Stimulated activated CD4-positive, alpha-beta T cell treated with anti-CD3 and anti-CD28 coated beads, Interleukin-15, amount 100 ng/mL, for 48 hours (primary cell): ENCODE results near the gene MSRB3.

Experiments
- DNase-seq, 2 donors: peaks; one replicate each; pipeline ENCODE4 v3.0.0-alpha.2; 2020; ENCODE audit warnings: low read depth in 2 of 2

The MSRB3 gene

GRCh38 chr12:65325183-65325582, 46.7 kb downstream of the MSRB3 start:
- DNase-seq, result no peak

GRCh38 chr12:65326616-65327015, 48.1 kb downstream of the MSRB3 start:
- DNase-seq, result no peak

GRCh38 chr12:65327207-65328076, 49.0 kb downstream of the MSRB3 start:
- DNase-seq, result no peak

- DNase-seq, result no peak
Observed at GRCh38 chr12:65329721-65330120, 51.2 kb downstream of the MSRB3 start.

GRCh38 chr12:65330331-65330730, 51.8 kb downstream of the MSRB3 start:
- no peak for DNase-seq

- DNase-seq, result no peak
Observed at GRCh38 chr12:65331456-65331855, 53.0 kb downstream of the MSRB3 start.

GRCh38 chr12:65333649-65334048, 55.2 kb downstream of the MSRB3 start:
- DNase-seq, result no peak

- DNase-seq, result no peak
Observed at GRCh38 chr12:65334521-65334920, 56.0 kb downstream of the MSRB3 start.

- DNase-seq, result no peak
Observed at GRCh38 chr12:65335021-65335714, 56.7 kb downstream of the MSRB3 start.

- no peak for DNase-seq
Observed at GRCh38 chr12:65335981-65336380, 57.5 kb downstream of the MSRB3 start.

- no peak for DNase-seq
Observed at GRCh38 chr12:65339161-65339560, 60.7 kb downstream of the MSRB3 start.

- no peak for DNase-seq
Observed at GRCh38 chr12:65343230-65343629, 64.7 kb downstream of the MSRB3 start.

GRCh38 chr12:65343801-65344200, 65.3 kb downstream of the MSRB3 start:
- no peak for DNase-seq

GRCh38 chr12:65355461-65355860, 77.0 kb downstream of the MSRB3 start:
- DNase-seq, result no peak

GRCh38 chr12:65362234-65363031, 84.0 kb downstream of the MSRB3 start:
- DNase-seq, result no peak

- no peak for DNase-seq
Observed at GRCh38 chr12:65364046-65364445, 85.6 kb downstream of the MSRB3 start.

GRCh38 chr12:65367396-65367795, 88.9 kb downstream of the MSRB3 start:
- DNase-seq, result no peak

GRCh38 chr12:65368055-65368454, 89.6 kb downstream of the MSRB3 start:
- DNase-seq, result no peak

- no peak for DNase-seq
Observed at GRCh38 chr12:65372574-65372973, 94.1 kb downstream of the MSRB3 start.

- no peak for DNase-seq
Observed at GRCh38 chr12:65384240-65384639, 105.8 kb downstream of the MSRB3 start.

GRCh38 chr12:65387396-65387795, 108.9 kb downstream of the MSRB3 start:
- no peak for DNase-seq

GRCh38 chr12:65389436-65389835, 111.0 kb downstream of the MSRB3 start:
- no peak for DNase-seq
